ENCODE results near the gene ADAM33. TPM values are rescaled to one million over a fixed set of nuclear protein-coding genes. Genes with fewer than 3 reads are reported as not detected.

Gene ADAM33
- total RNA-seq, 1 experiment from 2014 or later = not detected

- H3K4me1 ChIP-seq (ENCODE audit: control insufficient read depth in 1 of 2, insufficient read depth in 2 of 2, low read length in 2 of 2) = no peaks in the 10 kb centered on the region
- H3K4me3 ChIP-seq (replicated peaks in 1 of 2; ENCODE audit: low read depth in 1 of 2, low read length in 2 of 2) = no peak overlapping the region
- H3K36me3 ChIP-seq (ENCODE audit: control insufficient read depth in 1 of 2, insufficient read depth in 2 of 2, low read length in 2 of 2) = no peaks in the 10 kb centered on the region
- DNase-seq (ENCODE audit: low read depth, low spot score) = no peak
- TF ChIP-seq SP1 (IDR thresholded peaks at IDR 0.05; ENCODE audit: low read depth) = no peak
- no peak for TF ChIP-seq POLR2A (IDR thresholded peaks at IDR 0.05; ENCODE audit: borderline replicate concordance, extremely low read depth, insufficient read depth, insufficient read length)
- no peak for TF ChIP-seq EZH2phosphoT487 (IDR thresholded peaks at IDR 0.05; ENCODE audit: borderline replicate concordance)
- no peak for TF ChIP-seq CEBPB (IDR thresholded peaks at IDR 0.05; ENCODE audit: low read depth)
- TF ChIP-seq ZFX (IDR thresholded peaks at IDR 0.05) = no peak
- no peak for TF ChIP-seq CTCF (IDR thresholded peaks at IDR 0.05 in 2 of 3, conservative IDR thresholded peaks at IDR 0.05 in 1 of 3; ENCODE audit: borderline replicate concordance in 1 of 3, insufficient read depth in 1 of 3, low read depth in 2 of 3, low read length in 2 of 3)
- TF ChIP-seq RAD21 (IDR thresholded peaks at IDR 0.05; ENCODE audit: low read depth) = no peak
- TF ChIP-seq REST (IDR thresholded peaks at IDR 0.05; ENCODE audit: low read depth) = no peak
- no peak for TF ChIP-seq TCF7L2 (IDR thresholded peaks at IDR 0.05; ENCODE audit: borderline replicate concordance, extremely low read depth, insufficient read depth, insufficient read length)
- TF ChIP-seq FOSL1 (IDR thresholded peaks at IDR 0.05; ENCODE audit: low read depth) = no peak
- TF ChIP-seq ELF1 (IDR thresholded peaks at IDR 0.05; ENCODE audit: borderline replicate concordance, low read depth) = no peak
- TF ChIP-seq SIN3A (IDR thresholded peaks at IDR 0.05; ENCODE audit: low read depth) = no peak
- no peak for TF ChIP-seq MAX (IDR thresholded peaks at IDR 0.05)
- TF ChIP-seq JUND (IDR thresholded peaks at IDR 0.05) = no peak
- no peak for ATAC-seq
- no peak overlapping the region for H3K9ac ChIP-seq (ENCODE audit: low read length)
- no peaks in the 10 kb centered on the region for H3K79me2 ChIP-seq (ENCODE audit: insufficient read depth, low read length)
- no TSS peak for BruUV-seq (replicated peaks)
- no peak overlapping the region for H3K4me2 ChIP-seq (ENCODE audit: low read length)
- POLR2A ChIA-PET = no interaction called here
- CTCF ChIA-PET = no interaction called here
- no peaks in the 10 kb centered on the region for H4K20me1 ChIP-seq (ENCODE audit: insufficient read depth)
- no peaks in the 10 kb centered on the region for H3K9me3 ChIP-seq (ENCODE audit: control insufficient read depth in 1 of 2, insufficient read depth in 1 of 2, low read depth in 1 of 2, low read length in 2 of 2)
- no peaks in the 10 kb centered on the region for H3K9me2 ChIP-seq (ENCODE audit: insufficient read depth)
- intact Hi-C loops (cut with micrococcal nuclease) = no loop called here
- H3K27me3 ChIP-seq (ENCODE audit: insufficient read depth, low read length) = no peaks in the 10 kb centered on the region
- RAD21 ChIA-PET (ENCODE audit: low non-redundant PET in 1 of 2, low total read pairs in 2 of 2, uncharacterized antibody in 2 of 2, unreplicated experiment in 2 of 2) = no interaction called here
- no peak overlapping the region for H2AFZ ChIP-seq (ENCODE audit: low read depth, low read length, poor library complexity, severe bottlenecking)
- no peak overlapping the region for H3K27ac ChIP-seq (ENCODE audit: low read depth, low read length)
Observed at GRCh38 chr20:3652221-3652620, 29.6 kb downstream of the ADAM33 start.

All from HCT116 (cell line).